Measurements from ENCODE around the gene TASP1. TPM values are rescaled to one million over a fixed set of nuclear protein-coding genes. Genes with fewer than 3 reads are reported as not detected.

TASP1 gene
- total and polyA plus RNA-seq, 8 donors: 5.8 to 13.0 (median 7.8) TPM

GRCh38 chr20:13683833-13684232, 45.1 kb upstream of the TASP1 start:
- 3 to 11% methylated on average over 1 of the region's 1 CpG for WGBS, 2 donors
- no peaks in the 10 kb centered on the region for H3K9me3 ChIP-seq

GRCh38 chr20:13681248-13682125, 42.8 kb upstream of the TASP1 start:
- ATAC-seq: peak; percentile 76 to 95 (median 84)
- H3K27me3 ChIP-seq: no peaks in the 10 kb centered on the region
- H3K27ac ChIP-seq: no peak overlapping the region
- no peaks in the 10 kb centered on the region for H3K36me3 ChIP-seq
- H3K4me1 ChIP-seq: no peaks in the 10 kb centered on the region
- intact Hi-C loops (cut with DNase I): no loop called here
- no peak for FAIRE-seq
- H3K4me3 ChIP-seq: no peak overlapping the region
- DNase-seq: peak in 1 of 6 donors; percentile 12
- no peaks in the 10 kb centered on the region for H3K9me3 ChIP-seq
- 53 to 74% methylated on average over 4 of the region's 4 CpGs for WGBS, 2 donors
- no peak for TF ChIP-seq CTCF (IDR thresholded peaks at IDR 0.05)

More at GRCh38 chr20:13683833-13684232, 45.1 kb upstream of the TASP1 start:
- H3K27ac ChIP-seq: no peak overlapping the region
- no peak overlapping the region for H3K4me3 ChIP-seq
- no peaks in the 10 kb centered on the region for H3K4me1 ChIP-seq
- H3K36me3 ChIP-seq: no peaks in the 10 kb centered on the region
- no peaks in the 10 kb centered on the region for H3K27me3 ChIP-seq
- ATAC-seq (no peak), DNase-seq (no peak), FAIRE-seq (no peak)
- TF ChIP-seq CTCF (IDR thresholded peaks at IDR 0.05): no peak
- intact Hi-C loops (cut with DNase I): no loop called here

DNA sequence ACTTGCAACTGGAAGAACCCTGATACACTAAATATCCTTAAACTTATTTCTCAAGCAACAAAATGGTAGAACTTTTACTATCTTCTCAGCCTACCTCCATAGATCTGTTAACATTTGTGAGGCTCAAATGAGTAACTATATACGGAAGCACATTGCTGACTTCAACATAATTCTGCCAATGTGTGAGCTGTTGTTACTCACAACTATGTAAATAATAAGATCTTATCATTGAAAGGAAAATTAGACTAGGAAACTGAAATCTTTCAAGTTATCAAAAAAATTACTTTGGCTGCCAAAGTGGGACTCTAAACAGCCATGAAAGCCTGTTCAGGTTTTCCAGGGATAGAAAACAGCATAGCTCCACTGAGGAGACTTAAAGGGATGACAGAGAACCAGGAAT, 40.2 kb upstream of the TASP1 start:
- Histone ChIP-seq H3K27me3 (no peaks in the 10 kb centered on the region), H3K27ac (no peak overlapping the region), H3K4me3 (no peak overlapping the region), H3K4me1 (no peaks in the 10 kb centered on the region), H3K9me3 (no peaks in the 10 kb centered on the region), H3K36me3 (no peaks in the 10 kb centered on the region)
- no peak for TF ChIP-seq CTCF (IDR thresholded peaks at IDR 0.05)
- intact Hi-C loops (cut with DNase I): no loop called here
- 44 to 49% methylated on average over 1 of the region's 1 CpG for WGBS, 2 donors
- DNase-seq: no peak
- no peak for ATAC-seq
- no peak for FAIRE-seq

- intact Hi-C loops (cut with DNase I): no loop called here
- H3K9me3 ChIP-seq: no peaks in the 10 kb centered on the region
- no peak overlapping the region for H3K4me3 ChIP-seq
- no peaks in the 10 kb centered on the region for H3K27me3 ChIP-seq
- no peak for FAIRE-seq
- no peak for TF ChIP-seq CTCF (IDR thresholded peaks at IDR 0.05)
- 91 to 94% methylated on average over 4 of the region's 4 CpGs for WGBS, 2 donors
- no peaks in the 10 kb centered on the region for H3K36me3 ChIP-seq
- H3K4me1 ChIP-seq: no peaks in the 10 kb centered on the region
- no peak for DNase-seq
- no peak overlapping the region for H3K27ac ChIP-seq
- ATAC-seq: no peak
These were observed 38.5 kb upstream of the TASP1 start for GRCh38 chr20:13677241-13677640.

DNA sequence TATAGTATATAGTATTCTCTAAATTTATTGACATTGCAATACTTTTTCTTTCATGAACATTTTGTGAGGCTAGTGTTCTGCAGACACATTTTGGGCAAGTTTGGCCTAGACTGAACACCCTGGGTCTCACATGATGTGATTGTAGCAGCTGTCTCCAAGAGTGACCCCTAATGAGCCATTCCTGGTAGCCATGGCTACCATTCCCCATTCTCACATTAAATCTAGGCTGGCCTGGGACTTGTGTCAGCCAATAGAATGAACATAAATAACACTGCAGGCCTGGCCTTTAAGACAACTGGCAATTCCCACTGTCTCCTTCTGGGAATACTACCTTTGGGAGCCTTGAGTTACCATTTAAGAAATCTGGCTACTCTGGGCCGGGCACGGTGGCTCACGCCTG, 38.0 kb upstream of the TASP1 start:
- H3K27ac ChIP-seq: no peak overlapping the region
- H3K4me3 ChIP-seq: no peak overlapping the region
- H3K27me3 ChIP-seq: no peaks in the 10 kb centered on the region
- DNase-seq (no peak), FAIRE-seq (no peak), ATAC-seq (no peak)
- TF ChIP-seq CTCF (IDR thresholded peaks at IDR 0.05): no peak
- H3K4me1 ChIP-seq: no peaks in the 10 kb centered on the region
- no peaks in the 10 kb centered on the region for H3K36me3 ChIP-seq
- no peaks in the 10 kb centered on the region for H3K9me3 ChIP-seq
- intact Hi-C loops (cut with DNase I): no loop called here
- 90% methylated on average over 3 of the region's 3 CpGs for WGBS, 2 donors

All from pancreas (tissue), 10 donors.